ENCODE measurements around the gene REC8. TPM values are rescaled to one million over a fixed set of nuclear protein-coding genes. Genes with fewer than 3 reads are reported as not detected.

REC8 gene
- total RNA-seq, 3 donors from 2014 or later, result 17.4 to 24.8 (median 19.9) TPM

DNA sequence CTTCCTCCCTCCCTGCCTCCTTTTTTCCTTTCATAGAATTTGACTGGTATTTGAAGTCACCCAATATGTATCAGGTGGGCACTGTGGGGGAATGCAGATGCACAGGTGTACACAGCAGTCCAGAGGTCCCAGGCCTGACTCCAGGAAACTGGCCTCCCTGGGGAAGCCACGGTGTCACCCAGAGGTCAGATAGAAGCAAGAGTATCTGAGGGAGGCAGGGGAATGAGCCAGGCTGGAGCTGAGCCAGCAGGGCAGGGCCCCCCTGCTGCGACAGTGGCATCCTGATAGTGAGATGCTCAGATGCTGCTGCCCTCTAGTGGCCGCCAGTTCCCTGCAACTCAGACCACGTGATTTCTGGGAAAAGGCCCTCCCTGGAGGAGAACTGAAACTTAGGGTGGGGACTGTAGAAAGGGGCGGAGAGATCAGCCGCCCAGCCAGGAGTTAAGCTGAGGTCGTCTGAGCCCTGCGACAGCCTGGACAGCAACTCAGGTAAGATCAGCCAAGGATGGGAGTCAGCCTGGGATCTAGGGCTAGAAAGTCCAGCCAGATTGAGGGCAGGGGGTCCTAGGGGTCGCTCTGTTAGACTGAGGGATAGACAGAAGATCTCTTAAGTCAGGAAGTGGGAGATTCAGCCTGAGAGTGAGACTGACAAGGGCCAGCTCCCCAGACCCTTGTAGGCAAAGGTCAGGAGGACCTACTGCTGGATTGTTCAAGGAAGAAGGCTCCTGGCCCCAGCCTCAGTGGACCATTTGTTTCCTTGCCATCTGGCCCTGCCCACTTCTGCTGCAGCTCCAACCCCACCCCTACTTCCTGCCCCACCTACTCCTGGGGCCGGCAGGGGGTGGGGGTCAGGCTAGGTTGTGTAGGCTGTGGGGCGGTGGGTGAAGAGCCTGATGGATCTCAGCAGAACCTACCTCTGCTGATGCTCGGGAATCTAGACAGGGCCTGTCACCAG lies 10.8 kb upstream of the REC8 start, which contains the start of gene IRF9:
Gene IRF9, plus strand, starts transcription at position 416 of the 955 bp plus-strand sequence. CDS start 880 bp downstream, outside the sequence.
- peaks cover 43% of the 10 kb centered on the region for H3K36me3 Mint-ChIP-seq (ENCODE audit: insufficient read depth)

GRCh38 chr14:24162093-24162492 lies 9.8 kb upstream of the REC8 start:
- no peak for DNase-seq
- H3K4me3 Mint-ChIP-seq, result peak overlapping the region; percentile 98
- H3K9me3 Mint-ChIP-seq, result no peaks in the 10 kb centered on the region
- ATAC-seq, result peak in 1 of 2 donors; percentile 22
- peaks cover 49% of the 10 kb centered on the region for H3K4me1 Mint-ChIP-seq (ENCODE audit: low read depth)
- peaks cover 46% of the 10 kb centered on the region for H3K36me3 Mint-ChIP-seq (ENCODE audit: insufficient read depth)
- H3K27me3 Mint-ChIP-seq (ENCODE audit: low read depth), result no peaks in the 10 kb centered on the region

More for the DNA sequence above, 10.8 kb upstream of the REC8 start, which contains the start of gene IRF9:
- H3K4me3 Mint-ChIP-seq, result peak within 1 kb of the TSS; percentile 98
- no peaks in the 10 kb centered on the region for H3K9me3 Mint-ChIP-seq
- ATAC-seq, result peak; percentile 90
- peak; percentile 99 for DNase-seq
- no peaks in the 10 kb centered on the region for H3K27me3 Mint-ChIP-seq (ENCODE audit: low read depth)
- peaks cover 47% of the 10 kb centered on the region for H3K4me1 Mint-ChIP-seq (ENCODE audit: low read depth)

DNA sequence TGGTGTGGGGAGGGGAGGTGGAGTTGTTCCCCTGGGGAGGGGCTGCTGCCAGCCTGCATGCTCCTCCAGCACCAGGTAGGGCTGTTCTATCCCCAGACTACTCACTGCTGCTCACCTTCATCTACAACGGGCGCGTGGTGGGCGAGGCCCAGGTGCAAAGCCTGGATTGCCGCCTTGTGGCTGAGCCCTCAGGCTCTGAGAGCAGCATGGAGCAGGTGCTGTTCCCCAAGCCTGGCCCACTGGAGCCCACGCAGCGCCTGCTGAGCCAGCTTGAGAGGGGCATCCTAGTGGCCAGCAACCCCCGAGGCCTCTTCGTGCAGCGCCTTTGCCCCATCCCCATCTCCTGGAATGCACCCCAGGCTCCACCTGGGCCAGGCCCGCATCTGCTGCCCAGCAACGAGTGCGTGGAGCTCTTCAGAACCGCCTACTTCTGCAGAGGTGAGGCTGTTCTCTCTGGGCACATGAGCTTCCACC lies 7.3 kb upstream of the REC8 start:
- DNase-seq (no peak), ATAC-seq (no peak)
- peaks cover 55% of the 10 kb centered on the region for H3K4me1 Mint-ChIP-seq (ENCODE audit: low read depth)
- peak overlapping the region; percentile 51 for H3K4me3 Mint-ChIP-seq
- H3K9me3 Mint-ChIP-seq, result no peaks in the 10 kb centered on the region
- no peaks in the 10 kb centered on the region for H3K27me3 Mint-ChIP-seq (ENCODE audit: low read depth)
- H3K36me3 Mint-ChIP-seq (ENCODE audit: insufficient read depth), result peaks cover 50% of the 10 kb centered on the region

DNA sequence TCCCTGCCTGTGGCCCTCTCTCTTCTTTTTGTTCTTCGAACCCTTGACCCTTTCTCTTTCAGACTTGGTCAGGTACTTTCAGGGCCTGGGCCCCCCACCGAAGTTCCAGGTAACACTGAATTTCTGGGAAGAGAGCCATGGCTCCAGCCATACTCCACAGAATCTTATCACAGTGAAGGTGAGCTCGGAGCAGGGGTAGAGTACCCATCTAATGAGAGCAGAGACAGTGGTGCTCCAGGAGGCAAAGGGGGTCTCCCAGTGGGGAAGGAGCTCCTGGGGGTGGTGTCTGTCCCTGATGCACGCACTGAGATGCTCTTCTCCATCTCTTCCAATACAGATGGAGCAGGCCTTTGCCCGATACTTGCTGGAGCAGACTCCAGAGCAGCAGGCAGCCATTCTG lies 6.1 kb upstream of the REC8 start:
- Mint-ChIP-seq H3K9me3 (no peaks in the 10 kb centered on the region), H3K4me1 (ENCODE audit: low read depth) (peaks cover 48% of the 10 kb centered on the region), H3K27me3 (ENCODE audit: low read depth) (no peaks in the 10 kb centered on the region), H3K4me3 (no peak overlapping the region), H3K36me3 (ENCODE audit: insufficient read depth) (peaks cover 46% of the 10 kb centered on the region)
- ATAC-seq (no peak), DNase-seq (no peak)

- Mint-ChIP-seq H3K4me3 (no peak overlapping the region), H3K27me3 (ENCODE audit: low read depth) (no peaks in the 10 kb centered on the region), H3K4me1 (ENCODE audit: low read depth) (peaks cover 43% of the 10 kb centered on the region), H3K36me3 (ENCODE audit: insufficient read depth) (peaks cover 45% of the 10 kb centered on the region), H3K9me3 (no peaks in the 10 kb centered on the region)
- ATAC-seq (no peak), DNase-seq (no peak)
Observed at GRCh38 chr14:24167469-24168114, 4.3 kb upstream of the REC8 start.

DNA sequence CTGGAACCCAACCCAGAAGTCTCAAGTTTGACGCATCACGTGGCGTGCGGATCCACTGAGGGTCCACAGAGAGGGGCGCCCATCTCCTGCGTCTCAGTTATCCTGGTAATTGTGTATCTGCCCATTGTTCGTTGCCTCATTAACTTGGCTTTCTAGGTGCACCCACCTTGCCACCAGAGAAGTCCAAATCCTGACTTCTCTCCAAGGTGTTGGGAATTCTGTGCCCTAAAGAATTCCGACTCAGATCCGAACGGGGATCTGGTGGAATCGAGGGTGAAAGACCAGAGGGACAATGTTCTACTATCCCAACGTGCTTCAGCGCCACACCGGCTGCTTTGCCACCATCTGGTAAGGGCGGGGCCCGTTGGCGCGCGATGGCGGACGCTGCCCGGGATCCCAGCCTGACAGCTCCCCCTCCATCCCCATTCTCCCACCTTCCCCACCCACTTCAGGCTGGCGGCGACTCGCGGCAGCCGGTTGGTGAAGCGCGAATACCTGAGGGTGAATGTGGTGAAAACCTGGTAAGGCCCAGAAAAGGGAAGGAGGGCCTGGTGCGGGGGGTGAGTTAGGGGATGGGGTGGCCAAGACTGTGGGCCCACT lies 481 bp downstream of the REC8 start:
- Mint-ChIP-seq H3K4me3 (peak overlapping the region; percentile 81), H3K36me3 (ENCODE audit: insufficient read depth) (peaks cover 24% of the 10 kb centered on the region), H3K27me3 (ENCODE audit: low read depth) (no peaks in the 10 kb centered on the region), H3K4me1 (ENCODE audit: low read depth) (peaks cover 19% of the 10 kb centered on the region), H3K9me3 (no peaks in the 10 kb centered on the region)
- no peak for ATAC-seq
- no peak for DNase-seq

GRCh38 chr14:24172871-24173281 lies 996 bp downstream of the REC8 start:
- ATAC-seq, result no peak
- Mint-ChIP-seq H3K36me3 (ENCODE audit: insufficient read depth) (peaks cover 20% of the 10 kb centered on the region), H3K9me3 (no peaks in the 10 kb centered on the region), H3K4me1 (ENCODE audit: low read depth) (peaks cover 17% of the 10 kb centered on the region), H3K27me3 (ENCODE audit: low read depth) (no peaks in the 10 kb centered on the region), H3K4me3 (no peak overlapping the region)
- no peak for DNase-seq

DNA sequence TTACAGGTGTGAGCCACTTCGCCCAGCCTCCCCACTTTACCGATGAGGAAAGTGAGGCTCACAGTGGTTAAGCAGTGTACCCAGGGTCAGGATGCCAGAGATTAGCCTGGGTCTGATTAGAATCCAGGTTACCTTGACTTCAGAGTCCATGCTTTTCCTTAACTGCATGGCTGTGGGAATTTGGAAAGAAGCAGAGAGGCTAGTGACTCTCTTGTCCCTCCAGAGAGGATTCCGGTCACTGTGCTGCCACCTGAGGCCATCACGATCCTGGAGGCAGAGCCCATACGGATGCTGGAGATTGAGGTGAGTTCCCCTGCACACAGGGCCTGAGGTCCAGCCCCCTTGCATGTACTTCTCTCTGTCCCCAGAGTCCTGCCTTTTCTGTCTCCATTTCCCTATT lies 4.7 kb downstream of the REC8 start:
- no peak for ATAC-seq
- Mint-ChIP-seq H3K27me3 (ENCODE audit: low read depth) (no peaks in the 10 kb centered on the region), H3K4me3 (no peak overlapping the region)

DNA sequence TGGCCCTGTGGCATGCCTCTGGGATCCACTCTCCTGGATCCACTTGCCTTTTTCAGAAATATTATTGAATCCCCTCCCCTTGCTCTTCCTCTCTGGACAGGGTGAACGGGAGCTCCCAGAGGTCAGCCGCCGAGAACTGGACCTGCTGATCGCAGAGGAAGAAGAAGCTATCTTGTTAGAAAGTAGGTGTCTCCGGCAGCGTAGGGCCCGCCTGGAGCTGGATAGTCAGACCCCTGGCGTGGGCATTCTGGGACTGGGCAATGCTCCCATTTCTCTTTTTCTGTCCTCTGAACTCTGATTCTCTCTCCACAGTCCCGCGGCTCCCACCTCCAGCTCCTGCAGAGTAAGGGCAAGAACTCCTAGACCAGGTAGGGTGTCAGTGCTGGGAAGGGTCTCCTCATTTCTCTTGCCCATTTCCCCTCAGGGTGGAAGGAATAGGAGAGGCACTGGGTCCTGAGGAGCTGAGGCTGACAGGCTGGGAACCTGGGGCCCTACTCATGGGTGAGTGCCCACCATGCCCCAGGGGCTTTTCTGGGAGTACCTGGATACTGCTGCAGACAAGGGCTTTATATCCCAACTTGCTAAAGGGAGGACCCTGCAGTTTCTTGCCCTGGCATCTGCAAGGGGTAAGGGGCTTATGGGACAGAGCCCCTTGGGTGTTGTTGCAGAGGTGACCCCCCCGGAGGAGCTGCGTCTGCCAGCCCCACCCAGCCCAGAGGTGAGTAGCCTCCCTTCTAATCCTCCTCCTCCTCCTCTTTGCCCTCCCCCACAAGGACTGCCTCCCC lies 5.4 kb downstream of the REC8 start:
- DNase-seq (no peak), ATAC-seq (no peak)
- H3K27me3 Mint-ChIP-seq (ENCODE audit: low read depth), result no peaks in the 10 kb centered on the region
- H3K9me3 Mint-ChIP-seq, result no peaks in the 10 kb centered on the region
- H3K4me3 Mint-ChIP-seq, result no peak overlapping the region
- peaks cover 24% of the 10 kb centered on the region for H3K36me3 Mint-ChIP-seq (ENCODE audit: insufficient read depth)
- H3K4me1 Mint-ChIP-seq (ENCODE audit: low read depth), result peaks cover 8% of the 10 kb centered on the region

More for the DNA sequence above, 4.7 kb downstream of the REC8 start:
- DNase-seq, result no peak
- Mint-ChIP-seq H3K36me3 (ENCODE audit: insufficient read depth) (peaks cover 20% of the 10 kb centered on the region), H3K9me3 (no peaks in the 10 kb centered on the region), H3K4me1 (ENCODE audit: low read depth) (peaks cover 10% of the 10 kb centered on the region)

DNA sequence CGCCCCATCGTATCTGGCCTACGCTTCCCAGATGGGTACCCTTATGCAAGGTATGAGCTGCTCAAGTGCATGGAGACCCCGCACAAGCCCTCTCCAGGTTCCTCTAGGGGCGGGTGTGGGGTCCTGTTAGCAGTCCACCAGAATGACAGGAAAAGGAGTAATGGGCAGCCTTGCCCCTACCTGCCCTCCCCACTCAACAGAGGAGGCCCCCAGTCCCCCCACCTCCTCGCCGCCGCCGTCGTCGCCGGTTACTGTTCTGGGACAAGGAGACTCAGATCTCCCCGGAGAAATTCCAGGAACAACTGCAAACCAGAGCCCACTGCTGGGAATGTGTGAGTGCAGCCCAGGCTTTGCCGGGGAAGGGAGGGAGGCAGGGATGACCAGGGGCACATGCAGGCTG lies 6.0 kb downstream of the REC8 start:
- ATAC-seq (no peak), DNase-seq (no peak)
- Mint-ChIP-seq H3K9me3 (no peaks in the 10 kb centered on the region), H3K4me1 (ENCODE audit: low read depth) (peaks cover 6% of the 10 kb centered on the region), H3K4me3 (no peak overlapping the region), H3K36me3 (ENCODE audit: insufficient read depth) (peaks cover 29% of the 10 kb centered on the region), H3K27me3 (ENCODE audit: low read depth) (no peaks in the 10 kb centered on the region)

DNA sequence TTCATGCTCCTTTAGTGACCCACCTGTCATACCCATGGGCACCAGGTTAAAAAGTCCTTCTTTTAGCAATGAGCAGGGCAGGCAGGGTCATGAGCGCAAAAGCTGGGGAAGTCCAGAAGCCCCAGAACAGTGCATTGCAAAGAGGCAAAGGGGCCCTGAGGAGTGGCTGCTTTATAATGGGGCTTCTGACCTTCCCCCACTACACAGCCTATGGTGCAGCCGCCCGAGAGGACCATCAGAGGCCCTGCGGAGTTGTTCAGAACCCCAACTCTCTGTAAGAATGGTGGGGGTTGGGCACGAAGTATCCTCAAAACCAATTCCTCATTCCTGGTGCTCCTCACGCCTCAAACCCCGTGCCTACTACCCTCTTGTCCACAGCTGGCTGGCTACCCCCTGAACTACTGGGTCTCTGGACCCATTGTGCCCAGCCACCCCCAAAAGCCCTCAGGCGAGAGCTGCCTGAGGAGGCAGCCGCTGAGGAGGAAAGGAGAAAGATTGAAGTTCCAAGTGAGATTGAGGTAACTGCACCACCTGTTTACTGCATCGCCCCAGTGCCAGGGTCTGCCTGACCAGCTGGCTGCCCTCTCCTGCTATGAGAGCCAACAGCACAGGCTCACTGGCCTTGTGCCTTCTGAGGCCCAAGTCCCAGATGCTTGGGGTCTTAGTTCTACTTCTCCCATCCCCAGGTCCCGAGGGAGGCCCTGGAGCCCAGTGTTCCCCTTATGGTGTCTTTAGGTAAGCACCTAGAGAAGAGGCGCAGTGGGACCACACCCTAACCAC lies 6.7 kb downstream of the REC8 start:
- peaks cover 32% of the 10 kb centered on the region for H3K36me3 Mint-ChIP-seq (ENCODE audit: insufficient read depth)
- no peaks in the 10 kb centered on the region for H3K9me3 Mint-ChIP-seq
- no peak overlapping the region for H3K4me3 Mint-ChIP-seq
- DNase-seq (no peak), ATAC-seq (no peak)
- peaks cover 2% of the 10 kb centered on the region for H3K4me1 Mint-ChIP-seq (ENCODE audit: low read depth)
- no peaks in the 10 kb centered on the region for H3K27me3 Mint-ChIP-seq (ENCODE audit: low read depth)

- Mint-ChIP-seq H3K4me3 (no peak overlapping the region), H3K4me1 (ENCODE audit: low read depth) (peaks cover 2% of the 10 kb centered on the region), H3K27me3 (ENCODE audit: low read depth) (no peaks in the 10 kb centered on the region), H3K36me3 (ENCODE audit: insufficient read depth) (peaks cover 33% of the 10 kb centered on the region), H3K9me3 (no peaks in the 10 kb centered on the region)
- DNase-seq, result no peak
- ATAC-seq, result no peak
Observed at GRCh38 chr14:24179294-24179960, 7.5 kb downstream of the REC8 start.

All from activated T-cell treated with anti-CD3 and anti-CD28 coated beads, Interleukin-2, amount 50 U/mL, for 4 hours (primary cell).